Left hindlimb (tissue), 1 donor: ENCODE data around the gene SPAST.
A peak's percentile ranks its signal among the peaks of the same experiment; 100 is the strongest.
"Not testable (repeated sequence)": the region's sequence is repeated elsewhere in the genome, so short reads cannot be mapped to it uniquely, and the experiment has no call there.

Experiments
- DNase-seq: peaks from one replicate; pipeline ENCODE4 v3.0.0-alpha.2; 2018

The SPAST gene, protein sequence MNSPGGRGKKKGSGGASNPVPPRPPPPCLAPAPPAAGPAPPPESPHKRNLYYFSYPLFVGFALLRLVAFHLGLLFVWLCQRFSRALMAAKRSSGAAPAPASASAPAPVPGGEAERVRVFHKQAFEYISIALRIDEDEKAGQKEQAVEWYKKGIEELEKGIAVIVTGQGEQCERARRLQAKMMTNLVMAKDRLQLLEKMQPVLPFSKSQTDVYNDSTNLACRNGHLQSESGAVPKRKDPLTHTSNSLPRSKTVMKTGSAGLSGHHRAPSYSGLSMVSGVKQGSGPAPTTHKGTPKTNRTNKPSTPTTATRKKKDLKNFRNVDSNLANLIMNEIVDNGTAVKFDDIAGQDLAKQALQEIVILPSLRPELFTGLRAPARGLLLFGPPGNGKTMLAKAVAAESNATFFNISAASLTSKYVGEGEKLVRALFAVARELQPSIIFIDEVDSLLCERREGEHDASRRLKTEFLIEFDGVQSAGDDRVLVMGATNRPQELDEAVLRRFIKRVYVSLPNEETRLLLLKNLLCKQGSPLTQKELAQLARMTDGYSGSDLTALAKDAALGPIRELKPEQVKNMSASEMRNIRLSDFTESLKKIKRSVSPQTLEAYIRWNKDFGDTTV

DNA sequence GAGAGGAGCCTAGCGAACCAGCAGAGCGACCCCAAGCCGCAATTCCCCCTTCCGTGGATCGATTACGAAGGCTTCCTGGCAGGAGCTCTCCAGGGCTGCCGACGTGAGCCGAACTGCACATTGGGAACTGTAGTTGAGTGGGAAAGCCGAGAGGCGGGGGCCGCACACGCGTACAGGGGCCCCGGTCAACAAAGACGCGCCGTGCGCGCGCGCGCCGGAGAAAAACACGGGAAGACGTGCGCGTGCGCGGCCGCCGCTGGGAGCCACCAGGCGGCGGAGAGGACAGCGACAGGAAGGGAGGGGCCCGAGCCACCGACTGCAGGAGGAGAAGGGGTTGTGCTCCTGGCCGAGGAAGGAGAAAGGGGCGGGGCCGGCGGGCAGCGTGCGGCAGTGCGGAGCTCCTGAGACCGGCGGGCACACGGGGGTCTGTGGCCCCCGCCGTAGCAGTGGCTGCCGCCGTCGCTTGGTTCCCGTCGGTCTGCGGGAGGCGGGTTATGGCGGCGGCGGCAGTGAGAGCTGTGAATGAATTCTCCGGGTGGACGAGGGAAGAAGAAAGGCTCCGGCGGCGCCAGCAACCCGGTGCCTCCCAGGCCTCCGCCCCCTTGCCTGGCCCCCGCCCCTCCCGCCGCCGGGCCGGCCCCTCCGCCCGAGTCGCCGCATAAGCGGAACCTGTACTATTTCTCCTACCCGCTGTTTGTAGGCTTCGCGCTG is at the start of gene SPAST:
TSS of gene SPAST (plus strand) at position 247 of the 711 bp plus-strand sequence. CDS start at position 523, 276 bp downstream.
- DNase-seq, result peak; percentile 98

- not testable (repeated sequence) for DNase-seq
These were observed 44.4 kb upstream of the SPAST start for GRCh38 chr2:32018789-32019482.

DNA sequence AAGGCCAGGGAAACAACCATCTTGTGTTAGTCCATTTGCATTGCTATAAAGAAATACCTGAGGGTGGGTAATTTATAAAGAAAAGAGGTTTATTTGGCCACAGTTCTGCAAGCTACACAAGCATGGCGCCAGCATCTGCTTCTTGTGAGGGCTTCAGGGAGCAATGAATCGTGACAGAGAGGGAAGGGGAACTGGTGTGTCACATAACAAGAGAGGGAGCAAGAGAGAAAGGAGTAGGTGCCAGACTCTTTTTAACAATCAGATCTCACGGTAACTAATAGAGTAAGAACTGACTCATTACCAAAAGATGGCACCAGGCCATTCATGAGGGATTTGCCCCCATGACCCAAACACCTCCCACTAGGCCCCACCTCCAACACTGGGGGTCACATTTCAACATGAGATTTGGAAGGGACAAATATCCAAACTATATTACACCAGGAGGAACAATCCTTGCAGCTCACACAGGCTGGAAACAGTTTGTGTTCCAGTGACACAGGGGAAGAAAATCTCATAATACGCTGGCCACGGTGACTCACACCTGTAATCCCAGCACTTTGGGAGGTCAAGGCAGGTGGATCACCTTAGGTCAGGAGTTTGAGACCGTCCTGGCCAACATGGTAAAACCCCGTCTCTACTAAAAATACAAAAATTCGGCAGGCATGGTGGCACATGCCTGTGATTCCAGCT is 29.0 kb upstream of the SPAST start:
- not testable (repeated sequence) for DNase-seq

DNA sequence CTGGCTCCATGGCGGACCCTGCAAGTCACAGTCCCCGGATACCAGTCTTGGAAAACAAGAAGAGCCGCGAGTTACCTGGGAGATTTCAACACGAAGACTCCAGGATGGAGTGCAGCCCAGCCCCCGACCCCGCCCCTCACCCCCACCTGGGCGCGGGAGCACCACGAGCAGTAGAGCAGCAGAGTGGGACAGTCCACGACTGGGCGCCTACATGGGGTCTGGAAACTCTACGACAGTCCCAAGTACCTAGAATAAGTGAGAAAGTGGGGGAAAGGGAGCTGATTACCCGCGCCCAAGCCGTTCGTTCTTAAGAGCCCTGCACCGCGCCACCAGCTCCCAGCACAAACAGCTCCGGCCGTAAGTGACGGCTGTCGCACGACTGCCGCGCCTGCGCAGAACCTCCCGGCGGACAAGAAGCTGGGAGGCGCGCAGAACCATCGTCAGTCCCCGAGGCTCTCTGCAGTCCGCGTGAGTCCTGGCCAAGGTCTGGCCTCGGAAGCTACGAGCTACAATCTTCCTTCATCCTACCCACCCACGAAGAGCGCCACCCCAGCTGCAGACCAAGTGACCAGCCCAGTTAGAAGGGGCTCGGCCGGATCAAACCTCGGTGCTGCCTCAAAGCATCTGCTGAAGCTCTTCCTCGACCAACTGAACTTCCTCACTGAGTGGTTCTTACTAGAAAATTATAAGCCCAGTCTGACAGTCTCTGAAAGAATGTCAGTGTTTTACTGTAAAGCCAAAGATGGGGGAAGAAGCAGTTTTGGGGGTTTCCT is 23.7 kb upstream of the SPAST start, which contains the start of gene DPY30:
TSS of gene DPY30 (minus strand) at position 359 of the 773 bp plus-strand sequence. CDS start at position 10, 349 bp downstream.
- peak; percentile 94 for DNase-seq

DNA sequence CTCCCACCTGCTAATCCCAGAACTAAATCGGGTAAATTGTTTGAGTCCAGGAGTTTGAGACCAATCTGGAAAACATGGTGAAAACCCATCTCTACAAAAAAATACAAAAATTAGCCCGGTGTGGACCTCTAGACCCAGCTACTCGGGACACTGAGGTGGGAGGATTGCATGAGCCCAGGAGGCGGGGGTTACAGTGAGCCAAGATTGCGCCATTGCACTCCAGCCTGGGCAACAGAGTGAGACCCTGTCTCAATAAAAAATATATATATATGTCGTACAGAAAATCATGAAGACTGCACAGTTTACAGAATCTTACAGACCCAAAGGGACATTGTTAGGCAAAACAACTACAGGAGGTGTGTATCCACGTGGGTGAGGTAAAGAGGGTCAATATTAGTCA is 19.8 kb upstream of the SPAST start:
- DNase-seq, result no peak

- DNase-seq, result no peak
These were observed 11.4 kb upstream of the SPAST start for GRCh38 chr2:32051836-32052439.

- not testable (repeated sequence) for DNase-seq
These were observed 8.8 kb upstream of the SPAST start for GRCh38 chr2:32054583-32054982.

- no peak for DNase-seq
These were observed 5.2 kb upstream of the SPAST start for GRCh38 chr2:32058130-32058529.

GRCh38 chr2:32060266-32060665 is 3.1 kb upstream of the SPAST start:
- no peak for DNase-seq

DNA sequence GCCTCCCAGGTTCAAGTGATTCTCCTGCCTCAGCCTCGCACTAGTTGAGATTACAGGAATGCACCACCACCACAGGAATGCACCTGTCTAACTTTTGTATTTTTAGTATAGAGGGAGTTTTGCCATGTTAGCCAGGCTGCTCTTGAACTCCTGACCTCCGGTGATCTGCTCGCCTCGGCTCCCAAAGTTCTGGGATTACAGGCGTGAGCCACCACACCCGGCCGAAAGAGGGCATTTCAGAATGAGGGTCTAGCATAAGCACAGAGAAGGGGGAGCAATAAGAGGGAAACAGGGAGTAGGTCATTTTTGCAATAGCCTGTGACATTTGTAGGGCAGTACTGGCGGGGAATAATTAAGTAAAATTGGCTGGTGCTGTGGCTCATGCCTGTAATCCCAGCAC is 1.9 kb upstream of the SPAST start:
- no peak for DNase-seq

DNA sequence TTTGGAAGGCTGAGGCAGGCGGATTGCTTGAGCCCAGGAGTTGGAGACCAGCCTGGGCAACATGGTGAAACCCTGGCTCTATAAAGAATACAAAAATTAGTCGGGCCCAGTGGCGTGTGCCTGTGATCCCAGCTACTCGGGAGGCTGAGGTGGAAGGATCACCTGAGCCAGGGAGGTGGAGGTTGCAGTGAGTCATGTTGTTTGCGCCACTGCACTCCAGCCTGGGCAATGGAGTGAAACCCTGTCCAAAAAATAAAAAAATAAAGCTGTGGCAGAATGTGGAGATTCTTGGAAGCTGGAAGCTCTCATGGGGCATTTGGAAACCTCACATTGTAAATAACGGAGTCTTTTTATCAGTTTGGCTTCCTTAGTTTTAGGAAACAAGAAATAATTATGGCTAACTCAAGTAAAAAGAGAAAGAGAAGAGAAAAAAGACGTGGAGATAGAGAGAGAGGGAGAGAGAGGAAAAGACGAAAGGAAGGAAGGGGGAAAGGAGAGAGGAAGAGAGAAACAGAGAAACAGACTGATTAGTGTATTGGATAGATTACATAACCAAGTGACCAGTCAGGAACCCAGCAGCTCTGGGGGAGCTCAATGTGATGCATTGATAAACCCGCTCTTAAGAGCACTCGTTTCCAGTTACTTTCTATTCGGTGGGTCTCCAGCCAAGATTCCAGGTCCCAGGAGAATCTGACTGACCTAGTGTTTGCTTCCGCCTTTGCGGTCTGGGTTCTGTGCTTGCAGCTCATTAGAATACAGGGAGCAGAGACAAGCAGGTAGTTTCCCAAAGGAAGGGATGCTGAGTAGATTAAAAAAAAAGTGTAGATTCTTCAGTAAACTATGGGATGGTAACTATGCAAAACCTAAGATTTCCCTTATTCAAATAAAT is 1.1 kb upstream of the SPAST start:
- DNase-seq, result peak; percentile 60

- DNase-seq, result no peak
These were observed 755 bp downstream of the SPAST start for GRCh38 chr2:32064021-32064601.

DNA sequence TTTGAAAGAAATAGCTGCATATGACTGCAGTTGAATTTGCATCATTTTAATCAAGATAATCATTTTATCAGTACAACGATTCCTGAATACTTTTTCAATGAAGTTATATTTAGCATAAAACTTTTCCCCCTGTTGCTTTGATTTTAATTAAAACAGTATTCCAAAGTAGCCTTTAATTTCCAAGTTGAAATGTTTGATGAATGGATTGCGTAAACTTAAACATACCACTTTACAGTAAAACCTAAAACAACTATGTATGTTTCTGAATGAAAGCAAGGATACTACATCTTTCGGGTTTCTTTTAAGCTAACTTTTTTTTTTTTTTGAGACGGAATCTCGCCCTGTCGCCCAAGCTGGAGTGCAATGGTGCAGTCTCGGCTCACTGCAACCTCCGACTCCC is 1.4 kb downstream of the SPAST start:
- no peak for DNase-seq

GRCh38 chr2:32067549-32067948 is 4.2 kb downstream of the SPAST start:
- no peak for DNase-seq

DNA sequence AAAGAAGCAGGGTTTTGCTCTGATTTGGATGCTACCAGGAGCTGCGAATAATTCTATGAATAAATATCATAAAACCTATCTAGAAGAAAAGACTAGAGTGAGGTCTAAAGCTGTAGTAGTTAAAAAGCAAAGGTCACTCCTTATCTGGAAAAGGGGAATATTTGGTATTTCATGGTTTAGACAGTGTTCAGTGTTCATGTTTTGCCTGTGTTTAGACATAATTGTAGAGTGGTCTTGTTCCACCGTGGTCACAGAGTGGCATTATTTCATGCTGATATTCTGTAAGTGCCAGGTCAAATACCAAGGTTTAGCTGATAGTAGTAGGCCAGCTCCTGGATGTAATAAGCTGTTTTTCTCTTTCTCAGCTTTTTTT is 10.8 kb downstream of the SPAST start:
- no peak for DNase-seq

GRCh38 chr2:32095671-32096070 is 32.3 kb downstream of the SPAST start:
- no peak for DNase-seq

DNA sequence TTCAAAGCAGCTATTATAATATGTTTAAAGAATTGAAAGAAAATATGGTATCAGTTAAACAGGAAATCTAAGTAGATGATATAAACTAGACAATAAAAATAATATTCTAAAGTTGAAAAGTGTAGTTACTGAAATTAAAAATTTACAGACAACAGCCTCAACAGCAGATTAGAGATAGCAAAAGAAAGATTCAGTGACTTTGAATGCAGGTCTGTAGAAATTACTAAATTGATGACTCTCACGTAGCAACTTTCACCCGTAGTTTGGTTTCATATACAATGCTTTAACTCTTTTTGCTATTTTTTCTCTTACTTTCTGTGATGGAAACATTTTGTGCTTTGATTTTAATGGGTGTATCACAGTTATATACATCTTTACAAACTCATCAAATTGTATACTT is 44.8 kb downstream of the SPAST start:
- no peak for DNase-seq

- DNase-seq, result no peak
These were observed 54.7 kb downstream of the SPAST start for GRCh38 chr2:32118055-32118454.

- DNase-seq, result no peak
These were observed 55.8 kb downstream of the SPAST start for GRCh38 chr2:32119161-32119560.

DNA sequence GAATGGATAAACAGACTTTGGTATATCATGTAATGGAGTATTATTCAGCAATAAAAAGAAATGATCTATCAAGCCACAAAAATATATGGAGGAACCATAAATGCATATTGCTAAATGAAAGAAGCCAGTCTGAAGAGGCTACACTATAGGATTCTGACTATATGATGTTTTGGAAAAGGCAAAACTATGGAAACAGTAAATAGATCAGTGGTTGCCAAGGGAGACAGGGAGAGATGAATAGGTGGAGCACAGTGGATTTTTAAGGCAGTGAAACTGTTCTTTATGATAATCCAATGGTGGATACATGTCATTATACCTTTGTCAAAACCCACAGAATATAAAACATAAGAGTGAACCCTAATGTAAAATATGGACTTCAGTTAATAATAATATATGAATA is 61.3 kb downstream of the SPAST start:
- DNase-seq, result no peak
